Smooth muscle cell (in vitro differentiated cells): ENCODE data around the gene CEP131. TPM values are rescaled to one million over a fixed set of nuclear protein-coding genes. Genes with fewer than 3 reads are reported as not detected.
A peak's percentile ranks its signal among the peaks of the same experiment; 100 is the strongest.

Experiments
- DNase-seq: peaks from one replicate; lab custom pipeline; 2025; ENCODE audit not compliant: unreplicated experiment; lab: John Stamatoyannopoulos, UW
- H2AFZ ChIP-seq: fragments of 200-600 bp; sonication (generic); 2 replicates; pipeline ENCODE4 v1.6.0; 2016; ENCODE audit warnings: antibody characterized with exemption, low read depth, mild to moderate bottlenecking
- H3F3A ChIP-seq: fragments of 200-600 bp; sonication (generic); 2 replicates; pipeline ENCODE4 v1.6.0; 2017; ENCODE audit warnings: antibody characterized with exemption, low read depth
- H3K27ac ChIP-seq: fragments of 200-600 bp; sonication (generic); 2 replicates; pipeline ENCODE4 v1.5.1; 2016; ENCODE audit warnings: low read depth, mild to moderate bottlenecking
- H3K27me3 ChIP-seq: fragments of 200-600 bp; sonication (generic); 2 replicates; pipeline ENCODE4 v1.6.1; 2016; ENCODE audit warnings: low read depth, mild to moderate bottlenecking
- H3K36me3 ChIP-seq: fragments of 200-600 bp; sonication (generic); 2 replicates; pipeline ENCODE4 v1.5.1; 2016; ENCODE audit warnings: low read depth
- H3K4me1 ChIP-seq: fragments of 200-600 bp; sonication (generic); 2 replicates; pipeline ENCODE4 v1.5.1; 2016; ENCODE audit warnings: low read depth
- H3K4me2 ChIP-seq: fragments of 200-600 bp; sonication (generic); 2 replicates; pipeline ENCODE4 v1.6.0; 2016; ENCODE audit warnings: mild to moderate bottlenecking
- H3K4me3 ChIP-seq: fragments of 200-600 bp; sonication (generic); 2 replicates; pipeline ENCODE4 v1.5.1; 2016; ENCODE audit warnings: mild to moderate bottlenecking
- H3K79me2 ChIP-seq: fragments of 200-600 bp; sonication (generic); 2 replicates; pipeline ENCODE4 v1.6.0; 2016; ENCODE audit warnings: low read depth, mild to moderate bottlenecking
- H3K9ac ChIP-seq: fragments of 200-600 bp; sonication (generic); 2 replicates; pipeline ENCODE4 v1.6.0; 2016; ENCODE audit warnings: low read depth
- H3K9me3 ChIP-seq: fragments of 200-600 bp; sonication (generic); replicated peaks from 2 replicates; pipeline ENCODE4 v1.5.1; 2016; ENCODE audit warnings: low read depth
- H4K20me1 ChIP-seq: fragments of 200-600 bp; sonication (generic); 2 replicates; pipeline ENCODE4 v1.6.0; 2016; ENCODE audit warnings: low read depth
- WGBS: methylation state at CpG from one replicate; pipeline ENCODE4 v1.1.7; 2016; ENCODE audit warnings: low lambda C conversion rate; 5-methylcytosine and 5-hydroxymethylcytosine counted together
- polyA plus RNA-seq: library from polyadenylated mRNA; unstranded; fragments of >200 nt; fragmentation: Nextera tagmentation; extraction: Ambion mirVana; gene quantifications from 2 replicates; pipeline ENCODE4 v1.2.1, GENCODE V29; 2016
- total RNA-seq: library from RNA; depleted of rRNA; stranded (reverse); fragments of >200 nt; gene quantifications from 2 replicates; pipeline ENCODE4 v1.2.3, GENCODE V29; 2014
- TF ChIP-seq, protein P1 (sequence below): fragments of 200-600 bp; sonication (generic); IDR thresholded peaks from 2 replicates; pipeline ENCODE4 v1.5.1; 2017; ENCODE audit warnings: borderline replicate concordance, mild to moderate bottlenecking, antibody characterized with exemption; ENCODE audit not compliant: insufficient read depth, poor library complexity, severe bottlenecking

The CEP131 gene
- total and polyA plus RNA-seq, 2 experiments from 2014 or later = 3.0 to 13.4 TPM

DNA sequence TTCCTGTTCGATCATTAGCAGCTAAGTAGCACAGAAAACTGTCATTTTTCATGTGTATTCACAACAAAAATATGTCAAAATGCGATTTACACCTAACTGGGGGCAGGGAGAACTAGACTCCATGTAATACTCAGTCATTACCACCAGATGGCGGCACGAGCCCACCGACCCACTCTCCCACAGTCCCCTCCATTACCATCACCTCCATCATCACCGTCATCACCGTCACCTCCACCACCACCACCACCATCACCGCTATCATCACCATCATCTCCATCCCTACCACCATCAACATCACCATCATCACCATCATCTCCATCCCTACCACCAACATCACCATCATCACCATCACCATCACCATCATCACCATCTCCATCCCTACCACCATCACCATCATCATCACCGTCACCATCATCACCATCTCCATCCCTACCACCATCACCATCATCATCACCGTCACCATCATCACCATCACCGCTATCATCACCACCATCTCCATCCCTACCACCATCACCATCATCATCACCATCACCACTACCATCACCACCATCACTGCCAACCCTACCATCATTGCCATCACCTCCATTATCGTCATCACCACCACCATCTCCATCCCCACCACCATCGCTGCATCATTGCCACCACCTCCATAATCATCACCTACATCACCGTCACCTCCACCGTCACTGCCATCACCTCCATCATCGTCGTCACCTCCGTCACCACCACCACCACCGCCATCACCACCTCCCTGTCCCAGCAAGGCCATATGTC is 30.8 kb upstream of the CEP131 start:
- no peaks in the 10 kb centered on the region for H3K4me1 ChIP-seq
- H3K27ac ChIP-seq = no peak overlapping the region
- H3K4me2 ChIP-seq = no peak overlapping the region
- TF ChIP-seq, protein P1, sequence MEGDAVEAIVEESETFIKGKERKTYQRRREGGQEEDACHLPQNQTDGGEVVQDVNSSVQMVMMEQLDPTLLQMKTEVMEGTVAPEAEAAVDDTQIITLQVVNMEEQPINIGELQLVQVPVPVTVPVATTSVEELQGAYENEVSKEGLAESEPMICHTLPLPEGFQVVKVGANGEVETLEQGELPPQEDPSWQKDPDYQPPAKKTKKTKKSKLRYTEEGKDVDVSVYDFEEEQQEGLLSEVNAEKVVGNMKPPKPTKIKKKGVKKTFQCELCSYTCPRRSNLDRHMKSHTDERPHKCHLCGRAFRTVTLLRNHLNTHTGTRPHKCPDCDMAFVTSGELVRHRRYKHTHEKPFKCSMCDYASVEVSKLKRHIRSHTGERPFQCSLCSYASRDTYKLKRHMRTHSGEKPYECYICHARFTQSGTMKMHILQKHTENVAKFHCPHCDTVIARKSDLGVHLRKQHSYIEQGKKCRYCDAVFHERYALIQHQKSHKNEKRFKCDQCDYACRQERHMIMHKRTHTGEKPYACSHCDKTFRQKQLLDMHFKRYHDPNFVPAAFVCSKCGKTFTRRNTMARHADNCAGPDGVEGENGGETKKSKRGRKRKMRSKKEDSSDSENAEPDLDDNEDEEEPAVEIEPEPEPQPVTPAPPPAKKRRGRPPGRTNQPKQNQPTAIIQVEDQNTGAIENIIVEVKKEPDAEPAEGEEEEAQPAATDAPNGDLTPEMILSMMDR = peak; percentile 71
- peaks cover 23% of the 10 kb centered on the region for H4K20me1 ChIP-seq
- H3K79me2 ChIP-seq = no peaks in the 10 kb centered on the region
- H3F3A ChIP-seq = no peaks in the 10 kb centered on the region
- no peak overlapping the region for H2AFZ ChIP-seq
- DNase-seq = no peak
- H3K36me3 ChIP-seq = no peaks in the 10 kb centered on the region
- no peaks in the 10 kb centered on the region for H3K9me3 ChIP-seq
- no peaks in the 10 kb centered on the region for H3K27me3 ChIP-seq
- no peak overlapping the region for H3K4me3 ChIP-seq
- no peak overlapping the region for H3K9ac ChIP-seq
- 72% methylated on average over 19 of the region's 19 CpGs for WGBS

- 89% methylated on average over 15 of the region's 15 CpGs for WGBS
- H3F3A ChIP-seq = no peaks in the 10 kb centered on the region
- H3K27ac ChIP-seq = no peak overlapping the region
- H3K79me2 ChIP-seq = no peaks in the 10 kb centered on the region
- H2AFZ ChIP-seq = no peak overlapping the region
- H3K9me3 ChIP-seq = no peaks in the 10 kb centered on the region
- H3K4me1 ChIP-seq = no peaks in the 10 kb centered on the region
- H3K36me3 ChIP-seq = no peaks in the 10 kb centered on the region
- H3K27me3 ChIP-seq = no peaks in the 10 kb centered on the region
- H4K20me1 ChIP-seq = peaks cover 23% of the 10 kb centered on the region
- TF ChIP-seq, protein P1 = no peak
- H3K4me3 ChIP-seq = no peak overlapping the region
- DNase-seq = no peak
- no peak overlapping the region for H3K9ac ChIP-seq
- H3K4me2 ChIP-seq = no peak overlapping the region
Measured at GRCh38 chr17:81252987-81253329, 30.2 kb upstream of the CEP131 start.

- no peak overlapping the region for H3K4me2 ChIP-seq
- no peaks in the 10 kb centered on the region for H3F3A ChIP-seq
- H3K79me2 ChIP-seq = no peaks in the 10 kb centered on the region
- H3K9me3 ChIP-seq = no peaks in the 10 kb centered on the region
- no peaks in the 10 kb centered on the region for H3K36me3 ChIP-seq
- peaks cover 23% of the 10 kb centered on the region for H4K20me1 ChIP-seq
- H3K27ac ChIP-seq = no peak overlapping the region
- WGBS = 94% methylated on average over 15 of the region's 15 CpGs
- no peak overlapping the region for H3K4me3 ChIP-seq
- no peaks in the 10 kb centered on the region for H3K27me3 ChIP-seq
- no peak overlapping the region for H2AFZ ChIP-seq
- TF ChIP-seq, protein P1 = no peak
- no peak for DNase-seq
- H3K4me1 ChIP-seq = no peaks in the 10 kb centered on the region
- H3K9ac ChIP-seq = no peak overlapping the region
Measured at GRCh38 chr17:81252326-81252986, 29.7 kb upstream of the CEP131 start.
